Measurements from ENCODE around the gene XRN1.

The XRN1 gene

DNA sequence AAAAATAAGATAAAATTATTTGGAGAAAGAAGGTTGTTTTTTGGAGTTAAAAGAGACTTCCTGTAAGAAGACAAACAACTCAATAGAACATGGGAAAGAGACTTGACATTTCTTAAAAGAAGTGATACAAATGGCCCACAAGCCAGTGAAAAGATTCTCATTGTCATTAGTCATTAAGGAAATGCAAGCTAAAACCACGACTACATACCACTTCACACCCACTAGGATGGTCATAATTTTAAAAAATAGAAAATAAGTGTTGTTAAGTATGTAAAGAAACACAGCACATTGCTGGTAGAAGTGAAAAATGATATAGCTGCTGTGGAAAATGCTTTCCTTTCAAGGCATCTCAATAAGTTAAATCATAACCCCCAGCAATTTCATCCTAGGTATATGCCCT, 178.1 kb downstream of the XRN1 start:
- no peaks in the 10 kb centered on the region for H3K4me1 ChIP-seq (ENCODE audit: control insufficient read depth, low read length)
- no peak overlapping the region for H3K27ac ChIP-seq (ENCODE audit: low read depth, low read length)
- H3F3A ChIP-seq (ENCODE audit: control insufficient read depth, insufficient read depth) = no peaks in the 10 kb centered on the region
- no peaks in the 10 kb centered on the region for H3K27me3 ChIP-seq (ENCODE audit: control insufficient read depth, low read length)
- H3K4me2 ChIP-seq (ENCODE audit: low read length) = no peak overlapping the region
- H3K36me3 ChIP-seq (ENCODE audit: control insufficient read depth, low read length) = no peaks in the 10 kb centered on the region
- no peaks in the 10 kb centered on the region for H3K9me3 ChIP-seq (ENCODE audit: control insufficient read depth, insufficient read depth, low read length)
- no peaks in the 10 kb centered on the region for H3K9me2 ChIP-seq (replicated peaks; ENCODE audit: control insufficient read depth, low read length)
- H3K79me2 ChIP-seq (ENCODE audit: control insufficient read depth, low read length) = no peaks in the 10 kb centered on the region
- TF ChIP-seq CTCF (IDR thresholded peaks at IDR 0.05; ENCODE audit: low read depth, low read length, poor library complexity, severe bottlenecking) (no peak), EZH2phosphoT487 (IDR thresholded peaks at IDR 0.05; ENCODE audit: borderline replicate concordance, low read length) (no peak)
- H3K4me3 ChIP-seq (ENCODE audit: low read length) = no peak overlapping the region
- H4K20me1 ChIP-seq (ENCODE audit: control insufficient read depth, insufficient read depth, low read depth, low read length) = no peaks in the 10 kb centered on the region

- Histone ChIP-seq H3K9me3 (ENCODE audit: control insufficient read depth, insufficient read depth, low read length) (no peaks in the 10 kb centered on the region), H3K27me3 (ENCODE audit: control insufficient read depth, low read length) (no peaks in the 10 kb centered on the region), H3K4me2 (ENCODE audit: low read length) (no peak overlapping the region)
These were observed 179.4 kb downstream of the XRN1 start for GRCh38 chr3:142268426-142268825.

GRCh38 chr3:142267269-142267668, 180.6 kb downstream of the XRN1 start:
- no peak overlapping the region for H3K27ac ChIP-seq (ENCODE audit: low read depth, low read length)
- no peaks in the 10 kb centered on the region for H3K36me3 ChIP-seq (ENCODE audit: control insufficient read depth, low read length)
- no peaks in the 10 kb centered on the region for H3F3A ChIP-seq (ENCODE audit: control insufficient read depth, insufficient read depth)
- H3K9me3 ChIP-seq (ENCODE audit: control insufficient read depth, insufficient read depth, low read length) = no peaks in the 10 kb centered on the region
- H3K79me2 ChIP-seq (ENCODE audit: control insufficient read depth, low read length) = no peaks in the 10 kb centered on the region
- no peak overlapping the region for H3K4me2 ChIP-seq (ENCODE audit: low read length)
- TF ChIP-seq CTCF (IDR thresholded peaks at IDR 0.05; ENCODE audit: low read depth, low read length, poor library complexity, severe bottlenecking) = no peak
- no peak for TF ChIP-seq EZH2phosphoT487 (IDR thresholded peaks at IDR 0.05; ENCODE audit: borderline replicate concordance, low read length)
- H3K4me1 ChIP-seq (ENCODE audit: control insufficient read depth, low read length) = peaks cover 5% of the 10 kb centered on the region; the same call in 1 of the 2 replicates
- H3K9me2 ChIP-seq (replicated peaks; ENCODE audit: control insufficient read depth, low read length) = no peaks in the 10 kb centered on the region
- no peaks in the 10 kb centered on the region for H3K27me3 ChIP-seq (ENCODE audit: control insufficient read depth, low read length)
- H3K4me3 ChIP-seq (ENCODE audit: low read length) = no peak overlapping the region
- H4K20me1 ChIP-seq (ENCODE audit: control insufficient read depth, insufficient read depth, low read depth, low read length) = no peaks in the 10 kb centered on the region

More at GRCh38 chr3:142268426-142268825, 179.4 kb downstream of the XRN1 start:
- H3K79me2 ChIP-seq (ENCODE audit: control insufficient read depth, low read length) = no peaks in the 10 kb centered on the region
- no peaks in the 10 kb centered on the region for H3F3A ChIP-seq (ENCODE audit: control insufficient read depth, insufficient read depth)
- TF ChIP-seq EZH2phosphoT487 (IDR thresholded peaks at IDR 0.05; ENCODE audit: borderline replicate concordance, low read length) (no peak), CTCF (IDR thresholded peaks at IDR 0.05; ENCODE audit: low read depth, low read length, poor library complexity, severe bottlenecking) (no peak)
- H3K36me3 ChIP-seq (ENCODE audit: control insufficient read depth, low read length) = no peaks in the 10 kb centered on the region
- H3K4me3 ChIP-seq (ENCODE audit: low read length) = no peak overlapping the region
- no peak overlapping the region for H3K27ac ChIP-seq (ENCODE audit: low read depth, low read length)
- H4K20me1 ChIP-seq (ENCODE audit: control insufficient read depth, insufficient read depth, low read depth, low read length) = no peaks in the 10 kb centered on the region
- no peaks in the 10 kb centered on the region for H3K4me1 ChIP-seq (ENCODE audit: control insufficient read depth, low read length)
- H3K9me2 ChIP-seq (replicated peaks; ENCODE audit: control insufficient read depth, low read length) = no peaks in the 10 kb centered on the region

Measured in DOHH2 (cell line).